Heart left ventricle (tissue), 13 donors: ENCODE measurements around the gene SLC39A13.

Experiments
- CTCF ChIP-seq, 12 donors: fragments of 200-600 bp; sonication (generic) in 4 of 12; IDR thresholded peaks; one replicate each; pipeline versions ENCODE4 v1.5.0 to v1.8.0; 2018 to 2022; ENCODE audit warnings: antibody characterized with exemption in 12 of 12, mild to moderate bottlenecking in 5 of 12
- POLR2A ChIP-seq, 2 donors: fragments of 450-650 bp; IDR thresholded peaks; one replicate each; pipeline ENCODE4 v1.6.1; 2017; ENCODE audit warnings: antibody characterized with exemption in 2 of 2, mild to moderate bottlenecking in 2 of 2, moderate library complexity in 2 of 2
- donor health status: ischemic (EF 13 %, LVEDD 7.1; RV severe dilation, severe dysfunction).
- donor health status: DM: no; HTN: yes; CAD: no.
- donor health status: DM: no; HTN: no; CAD: no.
- donor health status: ischemic (EF 25% LVEDD 6.9; RV normal size, moderate dysfunction).
- donor health status: ischemic (EF 25% LVEDD 5.7; RV mildly dilated, moderate dysfunction).
- donor health status: ischemic (EF 35%, LVEDD 5.7; RV mildly dilated, moderate dysfunction).
- donor health status: nonischemic (EF 11% LVEDD 7.7; RV severe dilation, severe dysfunction).
- donor health status: DM: yes; HTN: yes; CAD: no.
- donor health status: PGD.
- donor health status: ischemic (EF 29% LVEDD 5.4; RV normal size, mild dysfunction).
- donor health status: nonischemic (EF 23%, LVEDD 6.1; RV moderate dilation, normal function).

- TF ChIP-seq CTCF (IDR thresholded peaks at IDR 0.05) (no peak), POLR2A (IDR thresholded peaks at IDR 0.05) (no peak)
Measured at GRCh38 chr11:47446833-47447232, 38.4 kb downstream of the SLC39A13 start.
